Uterus (tissue), 4 donors: ENCODE data around the gene MAVS. TPM values are rescaled to one million over a fixed set of nuclear protein-coding genes. Genes with fewer than 3 reads are reported as not detected.

Experiments
- DNase-seq, 2 donors: peaks; one replicate each; pipeline ENCODE4 v3.0.0-alpha.2; 2019 to 2020
- H3K27ac ChIP-seq, 2 donors: fragments of 200-600 bp; sonication (generic); 1 replicate in 1 of 2; 2 replicates in 1 of 2; pipeline ENCODE4 v1.5.1; 2016 to 2018
- H3K27me3 ChIP-seq, 2 donors: fragments of 200-600 bp; sonication (generic); one replicate each; pipeline ENCODE4 v1.5.1; 2018 to 2019; ENCODE audit warnings: control low read depth in 1 of 2
- H3K36me3 ChIP-seq, 2 donors: fragments of 200-600 bp; sonication (generic); one replicate each; pipeline ENCODE4 v1.5.1; 2019; ENCODE audit warnings: control low read depth in 1 of 2
- H3K4me1 ChIP-seq, 2 donors: fragments of 200-600 bp; sonication (generic); one replicate each; pipeline ENCODE4 v1.5.1; 2018 to 2019; ENCODE audit warnings: control low read depth in 1 of 2
- H3K4me3 ChIP-seq, 2 donors: fragments of 200-600 bp; sonication (generic); 1 replicate in 1 of 2; 2 replicates in 1 of 2; pipeline ENCODE4 v1.5.1; 2018 to 2019; ENCODE audit warnings: mild to moderate bottlenecking in 1 of 2
- H3K9me3 ChIP-seq, 2 donors: fragments of 200-600 bp; sonication (generic); one replicate each; pipeline ENCODE4 v1.5.1; 2019; ENCODE audit warnings: control low read depth in 1 of 2
- POLR2A ChIP-seq, 2 donors: fragments of 450-650 bp; IDR thresholded peaks; one replicate each; pipeline ENCODE4 v1.6.1; 2016; ENCODE audit warnings: antibody characterized with exemption in 2 of 2, mild to moderate bottlenecking in 1 of 2, moderate library complexity in 1 of 2
- intact Hi-C: fragments of 100-400 bp; cut with DNase I; formaldehyde crosslinking; loops from one replicate; pipeline ENCODE4 v1.15.1; 2023; ENCODE audit warnings: low total_unique reads
- total RNA-seq, 4 donors: library from RNA; depleted of rRNA in 3 of 4; stranded (reverse); fragments of >200 nt in 3 of 4; gene quantifications; one replicate each; pipeline versions ENCODE4 v1.1.0 to v1.2.4, GENCODE V29; 2014 to 2023
- TF ChIP-seq, protein P1 (sequence below), 4 experiments: fragments of 200-600 bp in 2 of 4; fragments of 450-650 bp in 2 of 4; sonication (generic) in 2 of 4; IDR thresholded peaks; one replicate each; pipeline ENCODE4 v1.5.1; 2016 to 2019; ENCODE audit warnings: antibody characterized with exemption in 4 of 4, mild to moderate bottlenecking in 2 of 4, moderate library complexity in 1 of 4
- donor health status: DM: yes; HTN: yes; CAD: no.

MAVS gene
- total RNA-seq, 4 donors from 2014 or later, result 7.4 to 43.2 (median 13.7) TPM

DNA sequence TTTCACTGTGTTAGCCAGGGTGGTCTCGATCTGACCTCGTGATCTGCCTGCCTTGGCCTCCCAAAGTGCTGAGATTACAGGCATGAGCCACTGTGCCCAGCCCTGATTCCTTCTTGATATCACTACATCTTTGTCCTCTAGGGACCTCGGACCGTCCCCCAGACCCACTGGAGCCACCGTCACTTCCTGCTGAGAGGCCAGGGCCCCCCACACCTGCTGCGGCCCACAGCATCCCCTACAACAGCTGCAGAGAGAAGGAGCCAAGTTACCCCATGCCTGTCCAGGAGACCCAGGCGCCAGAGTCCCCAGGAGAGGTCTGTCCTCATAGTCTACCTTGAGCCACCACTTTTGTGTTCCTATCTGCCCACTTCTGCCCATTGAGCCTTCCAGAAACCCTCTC, 14.6 kb downstream of the MAVS start:
- TF ChIP-seq POLR2A (IDR thresholded peaks at IDR 0.05), result no peak
- TF ChIP-seq, protein P1, sequence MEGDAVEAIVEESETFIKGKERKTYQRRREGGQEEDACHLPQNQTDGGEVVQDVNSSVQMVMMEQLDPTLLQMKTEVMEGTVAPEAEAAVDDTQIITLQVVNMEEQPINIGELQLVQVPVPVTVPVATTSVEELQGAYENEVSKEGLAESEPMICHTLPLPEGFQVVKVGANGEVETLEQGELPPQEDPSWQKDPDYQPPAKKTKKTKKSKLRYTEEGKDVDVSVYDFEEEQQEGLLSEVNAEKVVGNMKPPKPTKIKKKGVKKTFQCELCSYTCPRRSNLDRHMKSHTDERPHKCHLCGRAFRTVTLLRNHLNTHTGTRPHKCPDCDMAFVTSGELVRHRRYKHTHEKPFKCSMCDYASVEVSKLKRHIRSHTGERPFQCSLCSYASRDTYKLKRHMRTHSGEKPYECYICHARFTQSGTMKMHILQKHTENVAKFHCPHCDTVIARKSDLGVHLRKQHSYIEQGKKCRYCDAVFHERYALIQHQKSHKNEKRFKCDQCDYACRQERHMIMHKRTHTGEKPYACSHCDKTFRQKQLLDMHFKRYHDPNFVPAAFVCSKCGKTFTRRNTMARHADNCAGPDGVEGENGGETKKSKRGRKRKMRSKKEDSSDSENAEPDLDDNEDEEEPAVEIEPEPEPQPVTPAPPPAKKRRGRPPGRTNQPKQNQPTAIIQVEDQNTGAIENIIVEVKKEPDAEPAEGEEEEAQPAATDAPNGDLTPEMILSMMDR (IDR thresholded peaks at IDR 0.05), result no peak
- H3K27ac ChIP-seq, result no peak overlapping the region
- no peak overlapping the region for H3K4me3 ChIP-seq
- H3K4me1 ChIP-seq, result no peaks in the 10 kb centered on the region
- intact Hi-C loops, result no loop called here
- no peaks in the 10 kb centered on the region for H3K27me3 ChIP-seq
- peaks cover 0 to 1% of the 10 kb centered on the region in 2 donors for H3K36me3 ChIP-seq
- no peak for DNase-seq
- no peaks in the 10 kb centered on the region for H3K9me3 ChIP-seq

- Histone ChIP-seq H3K36me3 (peaks cover 0 to 1% of the 10 kb centered on the region in 2 donors), H3K4me3 (no peak overlapping the region), H3K9me3 (no peaks in the 10 kb centered on the region), H3K4me1 (no peaks in the 10 kb centered on the region), H3K27ac (no peak overlapping the region), H3K27me3 (no peaks in the 10 kb centered on the region)
- intact Hi-C loops, result no loop called here
- TF ChIP-seq POLR2A (IDR thresholded peaks at IDR 0.05), result no peak
- TF ChIP-seq, protein P1 (IDR thresholded peaks at IDR 0.05), result no peak
- no peak for DNase-seq
Measured at GRCh38 chr20:3862333-3862732, 15.7 kb downstream of the MAVS start.

DNA sequence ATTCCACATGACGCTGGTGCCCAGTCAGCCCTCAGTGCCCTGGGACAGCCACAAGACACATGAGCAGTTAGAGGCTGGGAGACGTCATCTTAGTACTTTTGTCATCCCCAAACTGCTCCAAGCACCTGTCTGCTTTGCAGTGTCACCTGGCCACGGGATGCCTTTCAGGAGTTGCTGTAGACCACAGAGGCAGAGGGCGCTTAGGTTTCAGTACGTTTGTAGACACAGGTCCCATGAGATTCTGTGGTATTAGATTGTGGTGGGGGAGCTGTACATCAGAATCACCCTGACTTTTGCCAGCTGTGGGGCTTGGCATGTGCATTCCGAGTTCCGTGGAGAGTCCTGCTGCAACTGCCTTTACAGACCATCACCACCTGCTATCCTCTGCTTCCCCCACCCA, 16.7 kb downstream of the MAVS start:
- no peak for TF ChIP-seq POLR2A (IDR thresholded peaks at IDR 0.05)
- TF ChIP-seq, protein P1 (IDR thresholded peaks at IDR 0.05), result no peak
- H3K9me3 ChIP-seq, result no peaks in the 10 kb centered on the region
- no peak overlapping the region for H3K27ac ChIP-seq
- no peak overlapping the region for H3K4me3 ChIP-seq
- H3K27me3 ChIP-seq, result no peaks in the 10 kb centered on the region
- peaks cover 0 to 1% of the 10 kb centered on the region in 2 donors for H3K36me3 ChIP-seq
- H3K4me1 ChIP-seq, result no peaks in the 10 kb centered on the region
- DNase-seq, result no peak
- intact Hi-C loops, result no loop called here

- TF ChIP-seq, protein P1 (IDR thresholded peaks at IDR 0.05), result no peak
- TF ChIP-seq POLR2A (IDR thresholded peaks at IDR 0.05), result no peak
- DNase-seq, result peak in 1 of 2 donors; percentile 33
- H3K4me3 ChIP-seq, result no peak overlapping the region
- intact Hi-C loops, result no loop called here
- H3K4me1 ChIP-seq, result no peaks in the 10 kb centered on the region
- H3K9me3 ChIP-seq, result no peaks in the 10 kb centered on the region
- H3K27me3 ChIP-seq, result no peaks in the 10 kb centered on the region
- no peak overlapping the region for H3K27ac ChIP-seq
- peaks cover 0 to 1% of the 10 kb centered on the region in 2 donors for H3K36me3 ChIP-seq
Measured at GRCh38 chr20:3864518-3864917, 17.9 kb downstream of the MAVS start.

- H3K36me3 ChIP-seq, result peaks cover 0 to 1% of the 10 kb centered on the region in 2 donors
- no peak for DNase-seq
- no peak overlapping the region for H3K4me3 ChIP-seq
- H3K27me3 ChIP-seq, result no peaks in the 10 kb centered on the region
- H3K27ac ChIP-seq, result no peak overlapping the region
- intact Hi-C loops, result no loop called here
- no peaks in the 10 kb centered on the region for H3K9me3 ChIP-seq
- TF ChIP-seq, protein P1 (IDR thresholded peaks at IDR 0.05), result no peak
- TF ChIP-seq POLR2A (IDR thresholded peaks at IDR 0.05), result no peak
- H3K4me1 ChIP-seq, result no peaks in the 10 kb centered on the region
Measured at GRCh38 chr20:3865152-3865886, 18.7 kb downstream of the MAVS start.
